DOHH2 (cell line): ENCODE data around the gene OOSP2.
"Not testable (repeated sequence)": the region's sequence is repeated elsewhere in the genome, so short reads cannot be mapped to it uniquely, and the experiment has no call there.

Experiments used
- H3F3A ChIP-seq: fragments of 200-600 bp; sonication (generic), shearing (Covaris generic); 2 replicates; pipeline ENCODE4 v1.6.0; 2016; ENCODE audit warnings: antibody characterized with exemption, mild to moderate bottlenecking; ENCODE audit not compliant: control insufficient read depth, insufficient read depth
- H3K27ac ChIP-seq: fragments of 200-600 bp; sonication (generic); 2 replicates; pipeline ENCODE4 v1.5.1; 2014; ENCODE audit warnings: low read depth, mild to moderate bottlenecking, low read length, moderate library complexity
- H3K27me3 ChIP-seq: fragments of 200-600 bp; sonication (generic); 2 replicates; pipeline ENCODE4 v1.6.1; 2014; ENCODE audit warnings: mild to moderate bottlenecking, low read length, mixed read lengths; ENCODE audit not compliant: control insufficient read depth
- H3K36me3 ChIP-seq: fragments of 200-600 bp; sonication (generic); 2 replicates; pipeline ENCODE4 v1.6.1; 2014; ENCODE audit warnings: mild to moderate bottlenecking, low read length, moderate library complexity, mixed read lengths; ENCODE audit not compliant: control insufficient read depth
- H3K4me1 ChIP-seq: fragments of 200-600 bp; sonication (generic); 2 replicates; pipeline ENCODE4 v1.6.1; 2014; ENCODE audit warnings: mild to moderate bottlenecking, low read length, mixed read lengths; ENCODE audit not compliant: control insufficient read depth
- H3K4me2 ChIP-seq: fragments of 200-600 bp; sonication (generic); 2 replicates; pipeline ENCODE4 v1.6.0; 2014; ENCODE audit warnings: mild to moderate bottlenecking, low read length, moderate library complexity
- H3K4me3 ChIP-seq: fragments of 200-600 bp; sonication (generic); 2 replicates; pipeline ENCODE4 v1.5.1; 2014; ENCODE audit warnings: mild to moderate bottlenecking, low read length, mixed read lengths
- H3K79me2 ChIP-seq: fragments of 200-600 bp; sonication (generic); 2 replicates; pipeline ENCODE4 v1.6.1; 2014; ENCODE audit warnings: mild to moderate bottlenecking, low read length, mixed read lengths; ENCODE audit not compliant: control insufficient read depth
- H3K9me2 ChIP-seq: fragments of 200-600 bp; sonication (generic); replicated peaks from 2 replicates; pipeline ENCODE4 v1.6.1; 2014; ENCODE audit warnings: mild to moderate bottlenecking, low read length, mixed read lengths; ENCODE audit not compliant: control insufficient read depth
- H3K9me3 ChIP-seq: fragments of 200-600 bp; sonication (generic); 2 replicates; pipeline ENCODE4 v1.6.1; 2014; ENCODE audit warnings: antibody characterized with exemption, low read length, mixed read lengths; ENCODE audit not compliant: control insufficient read depth, insufficient read depth
- H4K20me1 ChIP-seq: fragments of 200-600 bp; sonication (generic); 2 replicates; pipeline ENCODE4 v1.6.0; 2014; ENCODE audit warnings: low read depth, mild to moderate bottlenecking, antibody characterized with exemption, low read length, moderate library complexity; ENCODE audit not compliant: control insufficient read depth, insufficient read depth
- EZH2phosphoT487 ChIP-seq: fragments of 200-600 bp; sonication (generic); IDR thresholded peaks from 2 replicates; pipeline ENCODE4 v1.6.1; 2017; ENCODE audit warnings: borderline replicate concordance, mild to moderate bottlenecking, antibody characterized with exemption, low read length, moderate library complexity, mixed read lengths
- TF ChIP-seq, protein P1 (sequence below): fragments of 200-600 bp; sonication (generic); IDR thresholded peaks from one replicate; pipeline ENCODE4 v1.5.1; 2014; ENCODE audit warnings: antibody characterized with exemption, mild to moderate bottlenecking, low read depth, low read length; ENCODE audit not compliant: poor library complexity, severe bottlenecking

Gene OOSP2

DNA sequence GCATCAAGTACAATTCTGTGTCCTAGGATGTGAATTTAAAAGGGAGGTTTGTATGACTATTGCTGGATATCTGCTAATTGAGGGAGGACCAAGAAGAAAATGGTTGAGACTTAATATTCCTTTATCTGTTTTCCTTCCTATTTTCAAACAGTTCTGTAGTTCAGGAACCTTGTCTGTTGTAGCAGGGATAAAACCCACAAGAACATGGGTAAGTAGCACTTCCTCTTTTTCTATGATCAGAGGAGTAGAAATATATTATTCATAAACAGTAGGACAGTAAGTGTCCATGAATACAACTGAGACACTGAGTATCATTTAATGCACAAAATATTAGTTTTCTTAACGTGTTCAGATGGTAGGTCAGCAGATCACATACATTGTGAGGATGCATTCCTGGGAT is 23.9 kb downstream of the OOSP2 start:
- Histone ChIP-seq H3K4me3 (no peak overlapping the region), H4K20me1 (no peaks in the 10 kb centered on the region), H3K4me1 (peaks cover 4% of the 10 kb centered on the region; the same call in 1 of the 2 replicates), H3K9me3 (no peaks in the 10 kb centered on the region), H3K4me2 (no peak overlapping the region), H3F3A (no peaks in the 10 kb centered on the region), H3K27me3 (no peaks in the 10 kb centered on the region), H3K27ac (no peak overlapping the region), H3K9me2 (no peaks in the 10 kb centered on the region), H3K79me2 (no peaks in the 10 kb centered on the region), H3K36me3 (no peaks in the 10 kb centered on the region)
- no peak for TF ChIP-seq EZH2phosphoT487
- TF ChIP-seq, protein P1, sequence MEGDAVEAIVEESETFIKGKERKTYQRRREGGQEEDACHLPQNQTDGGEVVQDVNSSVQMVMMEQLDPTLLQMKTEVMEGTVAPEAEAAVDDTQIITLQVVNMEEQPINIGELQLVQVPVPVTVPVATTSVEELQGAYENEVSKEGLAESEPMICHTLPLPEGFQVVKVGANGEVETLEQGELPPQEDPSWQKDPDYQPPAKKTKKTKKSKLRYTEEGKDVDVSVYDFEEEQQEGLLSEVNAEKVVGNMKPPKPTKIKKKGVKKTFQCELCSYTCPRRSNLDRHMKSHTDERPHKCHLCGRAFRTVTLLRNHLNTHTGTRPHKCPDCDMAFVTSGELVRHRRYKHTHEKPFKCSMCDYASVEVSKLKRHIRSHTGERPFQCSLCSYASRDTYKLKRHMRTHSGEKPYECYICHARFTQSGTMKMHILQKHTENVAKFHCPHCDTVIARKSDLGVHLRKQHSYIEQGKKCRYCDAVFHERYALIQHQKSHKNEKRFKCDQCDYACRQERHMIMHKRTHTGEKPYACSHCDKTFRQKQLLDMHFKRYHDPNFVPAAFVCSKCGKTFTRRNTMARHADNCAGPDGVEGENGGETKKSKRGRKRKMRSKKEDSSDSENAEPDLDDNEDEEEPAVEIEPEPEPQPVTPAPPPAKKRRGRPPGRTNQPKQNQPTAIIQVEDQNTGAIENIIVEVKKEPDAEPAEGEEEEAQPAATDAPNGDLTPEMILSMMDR, result no peak

DNA sequence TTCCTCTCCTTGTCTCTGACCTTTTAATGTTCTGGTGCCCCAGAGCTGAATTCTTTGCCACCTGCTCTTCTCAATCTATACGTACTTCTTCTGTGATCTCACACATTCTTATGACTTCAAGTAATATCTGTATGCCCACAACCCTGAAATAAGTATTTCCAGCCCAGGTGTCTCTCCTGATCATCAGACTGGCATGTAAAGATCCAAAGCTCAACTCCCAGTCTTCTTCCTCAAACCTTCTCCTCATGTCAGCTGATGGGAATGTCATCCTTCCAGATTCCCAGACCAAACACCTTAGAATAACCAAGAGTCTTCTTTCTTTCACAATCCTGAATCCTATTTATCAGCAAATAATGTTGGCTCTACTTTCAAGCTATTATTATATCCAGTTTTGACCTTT is 25.6 kb downstream of the OOSP2 start:
- H3K4me3 ChIP-seq, result no peak overlapping the region
- no peaks in the 10 kb centered on the region for H3K79me2 ChIP-seq
- H3K27me3 ChIP-seq, result no peaks in the 10 kb centered on the region

DNA sequence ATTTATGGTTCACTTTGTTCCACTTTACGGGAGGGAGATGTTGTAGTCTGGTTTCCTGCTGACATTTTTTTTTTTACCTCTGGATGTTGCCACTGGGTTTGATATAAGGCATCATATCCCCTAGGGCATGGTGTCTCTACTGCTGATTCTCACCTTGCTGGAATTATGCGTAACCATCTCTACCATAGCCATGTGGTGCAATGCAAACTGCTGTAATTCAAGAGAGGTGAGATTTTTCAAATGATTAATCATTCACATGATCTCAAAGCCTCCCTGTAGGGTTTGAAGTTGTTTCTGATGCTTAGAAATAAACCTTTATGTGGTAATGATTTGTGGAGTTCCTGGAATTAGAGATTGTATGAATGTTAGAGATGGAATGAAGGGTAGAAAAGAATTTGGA is 29.2 kb downstream of the OOSP2 start:
- Histone ChIP-seq H3K4me1 (peaks cover 2% of the 10 kb centered on the region; the same call in 1 of the 2 replicates), H3K4me2 (no peak overlapping the region), H3K27ac (no peak overlapping the region), H3K36me3 (no peaks in the 10 kb centered on the region), H3F3A (no peaks in the 10 kb centered on the region), H4K20me1 (no peaks in the 10 kb centered on the region), H3K9me3 (no peaks in the 10 kb centered on the region), H3K27me3 (no peaks in the 10 kb centered on the region), H3K79me2 (no peaks in the 10 kb centered on the region), H3K9me2 (no peaks in the 10 kb centered on the region), H3K4me3 (no peak overlapping the region)
- no peak for TF ChIP-seq EZH2phosphoT487
- TF ChIP-seq, protein P1, result no peak

More for the DNA sequence above, 25.6 kb downstream of the OOSP2 start:
- no peak overlapping the region for H3K4me2 ChIP-seq
- H3K27ac ChIP-seq, result no peak overlapping the region
- H3K9me2 ChIP-seq, result no peaks in the 10 kb centered on the region
- H3F3A ChIP-seq, result no peaks in the 10 kb centered on the region
- no peaks in the 10 kb centered on the region for H4K20me1 ChIP-seq
- H3K4me1 ChIP-seq, result peaks cover 4% of the 10 kb centered on the region; the same call in 1 of the 2 replicates
- TF ChIP-seq, protein P1, result no peak
- TF ChIP-seq EZH2phosphoT487, result no peak
- H3K9me3 ChIP-seq, result no peaks in the 10 kb centered on the region
- H3K36me3 ChIP-seq, result no peaks in the 10 kb centered on the region

DNA sequence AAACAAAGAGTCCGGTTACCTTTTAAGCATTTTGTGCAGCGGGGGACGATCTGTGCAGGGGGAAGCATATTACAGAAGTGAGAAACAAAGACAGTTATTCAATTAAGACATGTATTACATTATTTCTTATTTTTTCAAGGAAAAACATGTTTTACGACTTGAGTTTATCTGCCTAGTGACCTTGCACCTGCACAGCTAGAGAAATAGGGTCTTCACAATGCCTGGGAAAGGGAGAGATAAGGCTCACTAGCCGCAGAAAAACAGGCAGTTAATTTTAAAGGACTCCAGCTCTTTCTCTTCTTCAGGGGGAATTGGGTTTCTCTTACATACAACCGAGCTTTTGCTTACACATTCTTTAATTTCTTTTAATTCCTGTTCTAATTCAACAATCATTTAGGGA is 31.4 kb downstream of the OOSP2 start:
- H3K4me1 ChIP-seq, H3K4me2 ChIP-seq, H3K27ac ChIP-seq, H3F3A ChIP-seq, H3K4me3 ChIP-seq, H3K79me2 ChIP-seq, H3K9me2 ChIP-seq, H3K9me3 ChIP-seq, H3K36me3 ChIP-seq, H3K27me3 ChIP-seq, H4K20me1 ChIP-seq: not testable (repeated sequence)
